K562 (cell line): ENCODE results near the gene SLC4A9.

Experiments used
- AFF4 ChIP-seq: sonication (generic); formaldehyde crosslinking; IDR thresholded peaks from 2 replicates; pipeline ENCODE4 v1.8.0; 2023; ENCODE audit warnings: mild to moderate bottlenecking, missing genetic modification reagents
- ATF3 ChIP-seq, 2 experiments: fragments of 450-650 bp in 1 of 2; sonication (generic) in 1 of 2; formaldehyde crosslinking in 1 of 2; IDR thresholded peaks in 1 of 2; conservative IDR thresholded peaks in 1 of 2; 2 replicates each; pipeline versions ENCODE4 v1.6.1 to v1.8.1; 2016 to 2023; ENCODE audit warnings: mild to moderate bottlenecking in 2 of 2, moderate library complexity in 2 of 2, inconsistent platforms in 1 of 2, missing genetic modification reagents in 1 of 2
- CEBPG ChIP-seq, 3 experiments: fragments of 200-800 bp in 1 of 3; sonication (Bioruptor generic) in 1 of 3; sonication (generic) in 1 of 3; formaldehyde crosslinking in 1 of 3; IDR thresholded peaks in 2 of 3; conservative IDR thresholded peaks in 1 of 3; 2 replicates each; pipeline versions ENCODE4 v1.6.1 to v1.8.0; 2016 to 2022; ENCODE audit warnings: missing compliant biosample characterization in 2 of 3, missing genetic modification characterization in 2 of 3, mild to moderate bottlenecking in 1 of 3, missing genetic modification reagents in 1 of 3
- CTCF ChIP-seq, 3 experiments: IDR thresholded peaks in 2 of 3; conservative IDR thresholded peaks in 1 of 3; 2 replicates each; pipeline ENCODE4 v1.5.1; 2011 to 2012; ENCODE audit warnings: low read length in 3 of 3, mild to moderate bottlenecking in 3 of 3, control low read depth in 2 of 3, improper control_type of control experiment in 1 of 3, inconsistent platforms in 1 of 3, low read depth in 1 of 3, mixed read lengths in 1 of 3, moderate library complexity in 1 of 3; ENCODE audit not compliant: insufficient read depth in 2 of 3
- ELK1 ChIP-seq: sonication (generic); formaldehyde crosslinking; IDR thresholded peaks from 2 replicates; pipeline ENCODE4 v1.8.1; 2022; ENCODE audit warnings: missing genetic modification reagents
- EZH2 ChIP-seq: IDR thresholded peaks from 2 replicates; pipeline ENCODE4 v1.6.1; 2012; ENCODE audit warnings: low read depth, mild to moderate bottlenecking, inconsistent platforms, low read length, borderline replicate concordance
- FOSL1 ChIP-seq: fragments of 200-800 bp; sonication (Bioruptor generic); conservative IDR thresholded peaks from 2 replicates; pipeline ENCODE4 v1.6.1; 2016; ENCODE audit warnings: missing genetic modification characterization, missing compliant biosample characterization
- FOXA3 ChIP-seq, 2 experiments: fragments of 450-650 bp in 1 of 2; sonication (generic) in 1 of 2; formaldehyde crosslinking; IDR thresholded peaks in 1 of 2; conservative IDR thresholded peaks in 1 of 2; 2 replicates each; pipeline versions ENCODE4 v1.4.0 to v1.8.0; 2020 to 2022; ENCODE audit warnings: mild to moderate bottlenecking in 2 of 2, missing genetic modification reagents in 1 of 2
- KLF10 ChIP-seq: fragments of 250-450 bp; sonication (Bioruptor Pico); IDR thresholded peaks from 2 replicates; pipeline ENCODE4 v1.6.1; 2021; ENCODE audit warnings: matching md5 sums
- KLF16 ChIP-seq: IDR thresholded peaks from 2 replicates; pipeline ENCODE4 v1.6.1; 2016; ENCODE audit warnings: antibody characterized with exemption
- NELFE ChIP-seq: IDR thresholded peaks from 2 replicates; pipeline ENCODE4 v1.6.1; 2011; ENCODE audit warnings: mild to moderate bottlenecking; ENCODE audit not compliant: insufficient read depth, insufficient read length
- NRF1 ChIP-seq, 2 experiments: fragments of 450-650 bp; IDR thresholded peaks in 1 of 2; conservative IDR thresholded peaks in 1 of 2; 2 replicates each; pipeline ENCODE4 v1.6.1; 2014; ENCODE audit warnings: mild to moderate bottlenecking in 2 of 2
- XRCC5 ChIP-seq: fragments of 200-400 bp; formaldehyde crosslinking; IDR thresholded peaks from 2 replicates; pipeline ENCODE4 v1.6.1; 2017; ENCODE audit warnings: low read depth, mild to moderate bottlenecking, low read length
- ZNF766 ChIP-seq: fragments of 200-800 bp; sonication (Bioruptor generic); conservative IDR thresholded peaks from 2 replicates; pipeline ENCODE4 v1.6.1; 2016; ENCODE audit warnings: missing genetic modification characterization, missing compliant biosample characterization

GRCh38 chr5:140348104-140348503 lies 11.9 kb upstream of the SLC4A9 start:
- TF ChIP-seq NRF1 (conservative IDR thresholded peaks at IDR 0.05 in 1 of 2, IDR thresholded peaks at IDR 0.05 in 1 of 2) (no peak), CTCF (IDR thresholded peaks at IDR 0.05 in 2 of 3, conservative IDR thresholded peaks at IDR 0.05 in 1 of 3; ENCODE audit: insufficient read depth in 2 of 3, low read depth in 1 of 3, low read length in 3 of 3) (no peak), AFF4 (CRISPR knock-in tag) (no peak), FOXA3 (CRISPR knock-in tag; conservative IDR thresholded peaks at IDR 0.05 in 1 of 2, IDR thresholded peaks at IDR 0.05 in 1 of 2) (no peak), KLF10 (no peak), FOSL1 (tag) (no peak), CEBPG (CRISPR knock-in tag; IDR thresholded peaks at IDR 0.05) (no peak), CEBPG (tag; conservative IDR thresholded peaks at IDR 0.05 in 1 of 2, IDR thresholded peaks at IDR 0.05 in 1 of 2) (no peak), NELFE (no peak), KLF16 (no peak), ELK1 (CRISPR knock-in tag) (no peak), ATF3 (IDR thresholded peaks at IDR 0.05) (no peak), ATF3 (CRISPR knock-in tag; conservative IDR thresholded peaks at IDR 0.05) (no peak), EZH2 (no peak), XRCC5 (no peak), ZNF766 (CRISPR knock-in tag) (no peak)
